GM12873 (cell line): ENCODE results near the gene PLEKHH2.

ENCODE experiments used
- CTCF ChIP-seq: IDR thresholded peaks from 2 replicates; pipeline ENCODE4 v1.5.1; 2012; ENCODE audit warnings: low read depth, mild to moderate bottlenecking, moderate library complexity, low read length, control low read depth; ENCODE audit not compliant: insufficient read depth; ENCODE audit errors: missing control alignments

The PLEKHH2 gene

DNA sequence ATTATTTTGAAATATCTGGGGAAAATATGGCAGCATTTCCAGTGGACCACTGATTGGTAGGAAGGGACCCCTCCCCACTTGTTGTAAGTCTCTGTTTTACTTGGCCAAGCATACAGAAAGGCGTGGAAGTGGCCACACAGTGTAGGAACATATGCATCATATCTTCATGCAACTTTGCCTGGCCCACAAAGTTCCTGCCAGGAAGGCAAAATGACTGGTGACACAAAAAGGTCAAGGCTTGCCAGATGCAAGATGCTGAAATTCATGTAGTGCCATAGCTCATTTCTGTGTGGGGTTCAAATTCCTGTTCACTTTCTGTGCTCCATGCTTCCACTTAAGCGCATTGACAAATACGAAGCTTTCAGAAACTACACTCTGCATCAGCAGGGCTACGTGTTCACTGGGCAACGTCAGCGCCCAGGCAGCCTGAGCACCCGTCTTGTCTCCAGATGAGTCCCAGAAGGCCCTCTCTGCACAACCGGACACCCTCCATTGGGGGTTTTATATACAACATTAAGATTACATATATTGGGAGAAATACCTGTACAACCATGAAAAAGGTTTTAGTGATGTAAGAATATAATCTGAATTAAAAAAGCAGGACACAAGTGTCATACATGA lies 140.4 kb downstream of the PLEKHH2 start:
- TF ChIP-seq CTCF: no peak

- no peak for TF ChIP-seq CTCF
These were observed 141.2 kb downstream of the PLEKHH2 start for GRCh38 chr2:43778233-43778632.

DNA sequence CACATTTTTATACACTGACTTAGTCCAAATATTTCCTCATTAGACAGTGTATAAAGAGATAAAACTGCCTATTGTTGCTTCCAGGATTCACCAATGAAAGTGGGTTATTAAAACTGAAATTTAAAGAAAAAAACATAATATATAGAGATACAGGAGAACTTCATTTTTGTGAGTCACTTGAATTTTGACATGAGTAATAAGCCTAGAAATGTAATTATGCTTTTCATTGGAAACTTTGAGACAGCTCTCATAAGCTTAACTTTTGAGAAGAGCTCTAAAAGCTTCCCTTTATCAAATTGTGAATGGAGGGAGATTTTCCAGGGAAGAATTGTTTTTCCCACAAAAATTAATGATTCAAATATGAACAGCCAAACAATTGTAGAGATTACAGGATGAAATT lies 150.8 kb downstream of the PLEKHH2 start:
- no peak for TF ChIP-seq CTCF

GRCh38 chr2:43788646-43789045 lies 151.6 kb downstream of the PLEKHH2 start:
- no peak for TF ChIP-seq CTCF

DNA sequence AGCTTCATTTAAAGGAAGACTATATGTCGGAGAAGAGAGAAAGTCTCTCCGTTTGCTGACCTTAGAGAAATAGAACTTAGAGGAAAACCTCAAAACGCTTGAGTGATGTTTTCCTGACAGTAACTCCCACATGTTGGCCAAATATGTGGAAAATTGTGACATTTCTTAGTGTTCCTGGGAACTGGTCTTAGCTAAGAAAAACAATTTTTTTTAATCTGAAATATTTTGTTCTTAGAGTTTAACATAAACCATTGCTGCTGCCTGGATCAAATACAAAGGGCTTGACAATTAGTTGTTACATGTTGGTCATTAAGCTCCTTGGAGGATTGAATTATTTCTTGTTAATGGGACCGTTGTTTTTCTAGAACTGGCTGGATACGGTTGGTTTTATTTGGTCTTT lies 153.1 kb downstream of the PLEKHH2 start:
- TF ChIP-seq CTCF: no peak

DNA sequence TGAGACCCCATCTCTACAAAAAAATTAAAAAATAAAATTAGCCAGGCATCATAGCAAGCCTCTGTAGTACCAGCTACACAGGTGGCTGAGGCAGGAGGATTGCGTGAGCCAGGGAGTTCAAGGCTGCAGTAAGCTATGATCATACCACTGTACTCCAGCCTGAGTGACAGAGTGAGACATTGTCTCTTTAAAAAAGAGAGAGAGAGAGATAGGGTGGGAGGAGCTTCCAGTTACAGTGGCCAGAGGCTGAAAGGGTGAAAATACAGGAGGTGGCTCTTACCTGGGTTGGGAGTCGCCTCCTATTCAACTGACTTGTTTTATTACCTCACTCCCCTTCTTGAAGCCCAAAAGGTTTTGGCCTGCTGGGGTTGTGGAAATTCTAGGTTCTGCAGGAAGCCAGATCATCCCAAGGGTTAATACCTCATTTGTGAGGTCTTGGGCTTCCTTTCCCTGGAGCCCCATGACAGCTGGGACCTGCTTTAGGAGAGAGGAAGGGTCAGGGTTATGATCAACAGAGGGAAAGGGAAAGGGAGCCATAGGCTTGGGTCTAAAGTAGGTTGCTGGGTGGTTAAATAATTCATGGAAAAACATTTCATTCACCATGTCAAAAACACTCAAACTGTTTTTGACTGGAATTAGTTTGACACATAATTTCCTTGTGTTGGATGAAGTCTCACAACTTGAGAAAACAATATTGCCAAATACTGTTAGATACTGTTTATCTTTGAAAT lies 154.1 kb downstream of the PLEKHH2 start:
- no peak for TF ChIP-seq CTCF

DNA sequence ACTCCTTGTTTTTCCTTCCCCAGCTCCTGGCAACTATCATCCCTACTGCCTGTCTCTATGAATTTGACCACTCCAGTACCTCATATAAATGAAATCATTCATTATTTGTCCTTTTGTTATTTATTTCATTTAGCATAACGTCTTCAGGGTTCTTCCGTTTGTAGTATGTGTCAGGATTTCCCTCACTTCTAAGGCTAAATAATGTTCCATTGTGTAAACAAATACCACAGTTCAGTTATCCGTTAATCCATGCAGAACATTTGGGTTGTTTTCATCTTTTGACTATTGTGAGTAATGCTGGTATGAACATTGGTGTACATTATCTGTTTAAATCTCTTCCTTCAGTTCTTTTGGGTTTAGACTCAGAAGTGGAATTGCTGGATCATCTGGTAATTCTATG lies 155.6 kb downstream of the PLEKHH2 start:
- TF ChIP-seq CTCF: no peak
